GM12891 (cell line): Measurements from ENCODE around the gene BCAS1.

Experiments used
- PAX5 ChIP-seq: IDR thresholded peaks from 2 replicates; pipeline ENCODE4 v1.6.1; 2011; ENCODE audit warnings: low read length, moderate library complexity, mild to moderate bottlenecking; ENCODE audit not compliant: insufficient read depth, severe bottlenecking
- POLR2A ChIP-seq: IDR thresholded peaks from 2 replicates; pipeline ENCODE4 v1.6.1; 2011; ENCODE audit warnings: low read depth, low read length, control low read depth
- POLR2AphosphoS5 ChIP-seq: IDR thresholded peaks from 2 replicates; pipeline ENCODE4 v1.6.1; 2011; ENCODE audit warnings: low read depth, low read length, control low read depth
- SPI1 ChIP-seq: IDR thresholded peaks from 2 replicates; pipeline ENCODE4 v1.6.1; 2011; ENCODE audit warnings: low read depth, low read length, control low read depth
- TAF1 ChIP-seq: IDR thresholded peaks from 2 replicates; pipeline ENCODE4 v1.6.1; 2011; ENCODE audit warnings: low read depth, low read length, control low read depth

DNA sequence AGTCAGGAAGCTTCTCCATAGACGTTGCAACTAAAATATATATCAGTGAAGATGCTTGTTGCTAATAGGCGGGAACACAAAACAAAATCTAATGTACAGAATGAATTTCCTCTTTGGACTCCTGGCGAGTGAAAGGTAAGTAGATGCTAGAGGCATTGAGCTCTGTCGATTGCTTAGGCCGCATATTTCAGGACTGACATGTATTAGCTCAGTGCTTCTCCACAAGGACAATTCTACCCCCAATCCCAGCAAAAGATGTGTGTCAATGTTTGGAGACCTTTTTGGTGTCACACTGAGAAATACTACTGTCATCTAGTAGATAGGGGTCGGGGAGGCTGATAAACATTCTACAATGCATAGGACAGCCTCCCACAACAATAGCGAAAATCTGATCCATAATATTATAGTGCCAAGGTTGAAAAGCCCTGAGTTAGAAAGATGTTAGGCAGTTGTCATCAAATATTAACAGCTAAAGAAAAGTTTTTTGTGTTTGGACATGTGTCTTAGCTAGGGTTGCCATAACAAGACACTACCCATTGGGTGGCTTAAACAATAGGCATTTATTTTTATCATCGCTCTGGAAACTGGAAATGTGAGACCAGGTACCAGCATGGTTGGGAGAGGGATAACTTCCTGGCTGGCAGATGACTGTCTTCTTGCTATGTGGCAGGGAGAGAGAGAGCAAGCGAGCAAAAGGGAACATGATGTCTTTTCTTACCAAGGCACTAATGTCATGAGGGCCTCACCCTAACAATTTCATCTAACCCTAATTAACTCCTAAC lies 48.0 kb upstream of the BCAS1 start:
- TF ChIP-seq TAF1 = no peak
- no peak for TF ChIP-seq POLR2A
- no peak for TF ChIP-seq POLR2AphosphoS5
- TF ChIP-seq PAX5 = no peak
- TF ChIP-seq SPI1 = no peak
